Endothelial cell of umbilical vein (primary cell): ENCODE data around the gene SLC47A1. TPM values are rescaled to one million over a fixed set of nuclear protein-coding genes. Genes with fewer than 3 reads are reported as not detected.

ENCODE experiments used
- BruUV-seq: library from RNA; stranded (reverse); fragments of 400-500 nt; replicated peaks from 2 replicates; lab custom pipeline; 2021; lab: Mats Ljungman, UMichigan
- CTCF ChIA-PET: fragments of 300-600, 350-600 bp; sonication (Branson Sonifier 250); formaldehyde crosslinking; loops from one replicate; lab custom pipeline; 2021; ENCODE audit warnings: antibody characterized with exemption, inconsistent platforms; lab: Charles Lee
- POLR2A ChIA-PET: fragments of 300-600, 350-600 bp; sonication (Branson Sonifier 250); formaldehyde crosslinking; loops from one replicate; lab custom pipeline; 2021; ENCODE audit warnings: antibody characterized with exemption, inconsistent platforms; lab: Charles Lee
- DNase-seq: peaks from one replicate; pipeline ENCODE4 v3.0.0-alpha.2; 2011; ENCODE audit warnings: low read depth, low spot score
- FAIRE-seq: peaks from 2 replicates; lab custom pipeline; 2011; peaks lifted over from hg19 to GRCh38; lab: Jason Lieb, UNC
- H2AFZ ChIP-seq: 2 replicates; pipeline ENCODE4 v1.6.0; 2012; ENCODE audit warnings: low read depth, low read length, control low read depth, inconsistent platforms
- H3K27ac ChIP-seq: 2 replicates; pipeline ENCODE4 v1.5.1; 2011; ENCODE audit warnings: low read depth, mild to moderate bottlenecking, control low read depth, low read length, moderate library complexity; ENCODE audit not compliant: insufficient read depth
- H3K27me3 ChIP-seq, 2 experiments: 2 replicates each; pipeline versions ENCODE4 v1.6.0 to v1.6.1; 2011; ENCODE audit warnings: low read length in 2 of 2, mixed read lengths in 1 of 2; ENCODE audit not compliant: control insufficient read depth in 2 of 2, insufficient read depth in 2 of 2
- H3K36me3 ChIP-seq, 2 experiments: 2 replicates in 1 of 2; 3 replicates in 1 of 2; pipeline ENCODE4 v1.5.1; 2011; ENCODE audit warnings: low read length in 2 of 2, mild to moderate bottlenecking in 1 of 2, moderate library complexity in 1 of 2; ENCODE audit not compliant: control insufficient read depth in 2 of 2, insufficient read depth in 2 of 2; ENCODE audit errors: extremely low read depth in 1 of 2
- H3K4me1 ChIP-seq: 3 replicates; pipeline ENCODE4 v1.5.1; 2011; ENCODE audit warnings: mild to moderate bottlenecking, low read length; ENCODE audit not compliant: control insufficient read depth, insufficient read depth; ENCODE audit errors: extremely low read depth
- H3K4me2 ChIP-seq: 2 replicates; pipeline ENCODE4 v1.6.1; 2011; ENCODE audit warnings: low read length, control low read depth, mixed read lengths; ENCODE audit not compliant: insufficient read depth
- H3K4me3 ChIP-seq, 3 experiments: fragments of 200-600 bp in 1 of 3; sonication (generic), shearing (Covaris generic) in 1 of 3; replicated peaks in 1 of 3; 2 replicates each; pipeline ENCODE4 v1.5.1; 2011 to 2016; ENCODE audit warnings: control low read depth in 3 of 3, low read length in 3 of 3, mild to moderate bottlenecking in 2 of 3, inconsistent platforms in 1 of 3, low read depth in 1 of 3, moderate library complexity in 1 of 3; ENCODE audit not compliant: insufficient read depth in 1 of 3
- H3K79me2 ChIP-seq: 2 replicates; pipeline ENCODE4 v1.6.0; 2012; ENCODE audit warnings: low read length, inconsistent platforms; ENCODE audit not compliant: control insufficient read depth, insufficient read depth
- H3K9ac ChIP-seq: replicated peaks from 2 replicates; pipeline ENCODE3; 2011; ENCODE audit warnings: low read length, control low read depth; ENCODE audit not compliant: insufficient read depth; ENCODE audit errors: extremely low read depth
- H3K9me1 ChIP-seq: replicated peaks from 3 replicates; pipeline ENCODE4 v1.6.0; 2011; ENCODE audit warnings: mild to moderate bottlenecking, low read length; ENCODE audit not compliant: control insufficient read depth, insufficient read depth; ENCODE audit errors: extremely low read depth
- H3K9me3 ChIP-seq: replicated peaks from 2 replicates; pipeline ENCODE4 v1.5.1; 2012; ENCODE audit warnings: low read length, inconsistent platforms; ENCODE audit not compliant: control insufficient read depth, insufficient read depth
- H4K20me1 ChIP-seq: replicated peaks from 2 replicates; pipeline ENCODE3; 2011; ENCODE audit warnings: mild to moderate bottlenecking, low read length; ENCODE audit not compliant: control insufficient read depth, insufficient read depth; ENCODE audit errors: extremely low read depth
- EZH2 ChIP-seq: IDR thresholded peaks from 2 replicates; pipeline ENCODE4 v1.6.1; 2012; ENCODE audit warnings: borderline replicate concordance, low read depth, mild to moderate bottlenecking, moderate library complexity, low read length, inconsistent platforms; ENCODE audit not compliant: severe bottlenecking
- FOS ChIP-seq: IDR thresholded peaks from 2 replicates; pipeline ENCODE4 v1.6.1; 2011; ENCODE audit warnings: mild to moderate bottlenecking, low read length, moderate library complexity, borderline replicate concordance; ENCODE audit not compliant: insufficient read depth
- GATA2 ChIP-seq: IDR thresholded peaks from 2 replicates; pipeline ENCODE4 v1.7.0; 2011; ENCODE audit warnings: low read depth, mild to moderate bottlenecking, moderate library complexity, mixed read lengths, low read length; ENCODE audit not compliant: insufficient read length, insufficient read depth
- JUN ChIP-seq: IDR thresholded peaks from 2 replicates; pipeline ENCODE4 v1.6.1; 2011; ENCODE audit warnings: borderline replicate concordance, low read depth; ENCODE audit not compliant: insufficient read length, insufficient read depth
- MYC ChIP-seq: IDR thresholded peaks from one replicate; pipeline ENCODE4 v1.6.1; 2011; ENCODE audit warnings: mild to moderate bottlenecking, low read depth, low read length
- POLR2A ChIP-seq: IDR thresholded peaks from 2 replicates; pipeline ENCODE4 v1.6.1; 2012; ENCODE audit warnings: low read depth, mild to moderate bottlenecking, control low read depth, low read length
- POLR2AphosphoS5 ChIP-seq: IDR thresholded peaks from 2 replicates; pipeline ENCODE4 v1.6.1; 2012; ENCODE audit warnings: low read depth, mild to moderate bottlenecking, control low read depth, low read length, moderate library complexity; ENCODE audit not compliant: insufficient read depth
- dilution Hi-C: fragments of 300-500 bp; cut with MboI; formaldehyde crosslinking; loops from one replicate; pipeline ENCODE4 v1.15.0; 2019; ENCODE audit warnings: low sequenced_read_pairs; ENCODE audit not compliant: extremely low pct_ligation_motif_present
- intact Hi-C: fragments of 100-400 bp; cut with micrococcal nuclease; formaldehyde crosslinking; loops from one replicate; pipeline ENCODE4 v1.10.0; 2022
- polyA plus RNA-seq, 4 experiments: library from polyadenylated mRNA; depleted of rRNA in 3 of 4; stranded (reverse) in 3 of 4; unstranded in 1 of 4; fragments of >200 nt; gene quantifications; 2 replicates each; pipeline versions ENCODE4 v1.2.1 to v1.2.3, GENCODE V29; 2011 to 2012; ENCODE audit warnings: missing spikeins in 1 of 4
- total RNA-seq: library from RNA; stranded (reverse); gene quantifications from 2 replicates; pipeline ENCODE4 v1.2.3, GENCODE V29; 2021
- TF ChIP-seq, protein P1 (sequence below), 2 donors: IDR thresholded peaks; 1 replicate in 1 of 2; 2 replicates in 1 of 2; pipeline ENCODE4 v1.5.1; 2011; ENCODE audit warnings: low read length in 2 of 2, mild to moderate bottlenecking in 2 of 2, moderate library complexity in 2 of 2, control low read depth in 1 of 2, inconsistent platforms in 1 of 2, low read depth in 1 of 2; ENCODE audit not compliant: insufficient read depth in 1 of 2; ENCODE audit errors: extremely low read depth in 1 of 2
- TF ChIP-seq, protein P2 (sequence below): IDR thresholded peaks from 2 replicates; pipeline ENCODE4 v1.6.1; 2011; ENCODE audit not compliant: insufficient read depth, insufficient read length

SLC47A1 gene
- total and polyA plus RNA-seq, 2 donors (not counting 3 experiments of a cell fraction or from before 2014, with no cell fraction given): 3.3 to 6.9 TPM

DNA sequence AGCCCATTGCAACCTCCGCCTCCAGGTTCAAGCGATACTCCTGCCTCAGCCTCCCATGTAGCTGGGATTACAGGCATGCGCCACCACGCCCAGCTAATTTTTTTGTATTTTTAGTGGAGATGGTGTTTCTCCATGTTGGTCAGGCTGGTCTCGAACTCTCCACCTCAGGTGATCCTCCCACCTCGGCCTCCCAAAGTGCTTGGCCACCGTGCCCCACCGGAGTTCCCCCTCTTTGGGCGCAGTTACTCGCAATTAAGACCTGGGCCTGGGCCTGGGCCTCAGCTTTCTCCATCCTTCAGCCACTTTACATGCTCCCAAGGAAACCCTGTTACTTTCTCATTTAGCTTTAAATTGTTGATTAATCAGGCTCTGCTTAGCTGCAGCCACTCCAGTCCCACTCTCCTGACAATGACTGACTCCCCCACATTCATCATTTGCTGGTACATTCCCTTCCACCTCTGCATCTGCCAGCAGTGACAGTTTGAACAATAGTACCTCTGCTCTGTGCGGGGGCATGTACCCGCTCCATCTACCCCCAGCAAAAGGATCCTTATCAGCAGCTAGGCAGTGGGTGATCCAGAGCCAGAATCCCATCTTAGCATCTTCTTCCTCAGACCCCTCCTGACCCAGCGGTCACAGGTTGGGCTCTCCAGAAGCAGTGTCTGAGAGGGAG is 47.2 kb upstream of the SLC47A1 start:
- Histone ChIP-seq H3K27ac (no peak overlapping the region), H4K20me1 (no peaks in the 10 kb centered on the region), H3K36me3 (no peaks in the 10 kb centered on the region), H3K4me1 (no peaks in the 10 kb centered on the region), H3K9me3 (no peaks in the 10 kb centered on the region), H3K9me1 (no peaks in the 10 kb centered on the region), H3K4me3 (no peak overlapping the region), H3K27me3 (no peaks in the 10 kb centered on the region), H3K79me2 (no peaks in the 10 kb centered on the region), H3K4me2 (no peak overlapping the region), H2AFZ (peak overlapping the region; percentile 84), H3K9ac (no peak overlapping the region)
- intact Hi-C loops (no loop called here), dilution Hi-C loops (no loop called here)
- TF ChIP-seq, protein P1, sequence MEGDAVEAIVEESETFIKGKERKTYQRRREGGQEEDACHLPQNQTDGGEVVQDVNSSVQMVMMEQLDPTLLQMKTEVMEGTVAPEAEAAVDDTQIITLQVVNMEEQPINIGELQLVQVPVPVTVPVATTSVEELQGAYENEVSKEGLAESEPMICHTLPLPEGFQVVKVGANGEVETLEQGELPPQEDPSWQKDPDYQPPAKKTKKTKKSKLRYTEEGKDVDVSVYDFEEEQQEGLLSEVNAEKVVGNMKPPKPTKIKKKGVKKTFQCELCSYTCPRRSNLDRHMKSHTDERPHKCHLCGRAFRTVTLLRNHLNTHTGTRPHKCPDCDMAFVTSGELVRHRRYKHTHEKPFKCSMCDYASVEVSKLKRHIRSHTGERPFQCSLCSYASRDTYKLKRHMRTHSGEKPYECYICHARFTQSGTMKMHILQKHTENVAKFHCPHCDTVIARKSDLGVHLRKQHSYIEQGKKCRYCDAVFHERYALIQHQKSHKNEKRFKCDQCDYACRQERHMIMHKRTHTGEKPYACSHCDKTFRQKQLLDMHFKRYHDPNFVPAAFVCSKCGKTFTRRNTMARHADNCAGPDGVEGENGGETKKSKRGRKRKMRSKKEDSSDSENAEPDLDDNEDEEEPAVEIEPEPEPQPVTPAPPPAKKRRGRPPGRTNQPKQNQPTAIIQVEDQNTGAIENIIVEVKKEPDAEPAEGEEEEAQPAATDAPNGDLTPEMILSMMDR (IDR thresholded peaks at IDR 0.05; ENCODE audit: extremely low read depth in 1 of 2, insufficient read depth in 1 of 2, low read depth in 1 of 2, low read length in 2 of 2): no peak
- TF ChIP-seq, protein P2, sequence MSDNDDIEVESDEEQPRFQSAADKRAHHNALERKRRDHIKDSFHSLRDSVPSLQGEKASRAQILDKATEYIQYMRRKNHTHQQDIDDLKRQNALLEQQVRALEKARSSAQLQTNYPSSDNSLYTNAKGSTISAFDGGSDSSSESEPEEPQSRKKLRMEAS: no peak
- no peak for TF ChIP-seq JUN
- TF ChIP-seq GATA2: no peak
- TF ChIP-seq POLR2AphosphoS5: no peak
- TF ChIP-seq POLR2A: no peak
- no peak for TF ChIP-seq FOS
- no peak for TF ChIP-seq MYC
- TF ChIP-seq EZH2: no peak
- DNase-seq (no peak), FAIRE-seq (no peak)
- CTCF ChIA-PET: interaction anchor here (0.8 to 1.6 kb wide), 3 partner anchors 8 to 280 kb away, joined by 3 read pairs; no protein-coding TSS in a partner anchor
- POLR2A ChIA-PET: no interaction called here
- BruUV-seq: no TSS peak
